Activated B cell treated with CpG ODN at 0.5 μM for 24 hours (primary cell): ENCODE data around the gene JUP. TPM values are rescaled to one million over a fixed set of nuclear protein-coding genes. Genes with fewer than 3 reads are reported as not detected.
"Not testable (repeated sequence)": the region's sequence is repeated elsewhere in the genome, so short reads cannot be mapped to it uniquely, and the experiment has no call there.

Experiments
- ATAC-seq: fragments of 200-7000 bp; cut with Tn5 transposase; one replicate; pipeline ENCODE4 v1.10.0; 2021; ENCODE audit warnings: low read depth, mild to moderate bottlenecking, moderate library complexity
- CTCF ChIA-PET: fragments of 350-600 bp; sonication (Branson Sonifier 250); formaldehyde crosslinking; loops from one replicate; lab custom pipeline; 2021; ENCODE audit warnings: antibody characterized with exemption; lab: Charles Lee
- POLR2A ChIA-PET: fragments of 350-600 bp; sonication (Branson Sonifier 250); formaldehyde crosslinking; loops from one replicate; lab custom pipeline; 2021; ENCODE audit warnings: antibody characterized with exemption; lab: Charles Lee
- DNase-seq: peaks from one replicate; pipeline ENCODE4 v3.0.0; 2022
- H3K27ac Mint-ChIP-seq: one replicate; pipeline ENCODE4 v1.8.0; 2020; ENCODE audit warnings: mixed read lengths
- H3K27me3 Mint-ChIP-seq: one replicate; pipeline ENCODE4 v1.8.0; 2021; ENCODE audit warnings: mixed read lengths
- H3K36me3 Mint-ChIP-seq: one replicate; pipeline ENCODE4 v1.8.0; 2021; ENCODE audit warnings: low read depth, mixed read lengths
- H3K4me1 Mint-ChIP-seq: one replicate; pipeline ENCODE4 v1.8.0; 2021; ENCODE audit warnings: mixed read lengths
- H3K4me3 Mint-ChIP-seq: one replicate; pipeline ENCODE4 v1.8.0; 2020; ENCODE audit warnings: mild to moderate bottlenecking, mixed read lengths
- H3K9me3 Mint-ChIP-seq: one replicate; pipeline ENCODE4 v1.8.0; 2020; ENCODE audit warnings: mixed read lengths
- CTCF ChIP-seq: fragments of 200-600 bp; IDR thresholded peaks from one replicate; pipeline ENCODE4 v1.8.0; 2022; ENCODE audit warnings: antibody characterized with exemption, mild to moderate bottlenecking
- intact Hi-C: fragments of 100-400 bp; cut with micrococcal nuclease; formaldehyde crosslinking; loops from one replicate; pipeline ENCODE4 v1.15.1; 2024
- total RNA-seq: library from RNA; stranded (reverse); gene quantifications from 2 replicates; pipeline ENCODE4 v1.2.3, GENCODE V29; 2022

The JUP gene
- 27.3 and 31.1 TPM in 2 replicates for total RNA-seq

GRCh38 chr17:41786227-41787020, at the start of gene JUP:
TSS of gene JUP (minus strand) at chr17:41786711. CDS start at chr17:41771854, 14,857 bp downstream.
- Mint-ChIP-seq H3K4me1 (peaks cover 57% of the 10 kb centered on the region), H3K36me3 (no peaks in the 10 kb centered on the region), H3K27me3 (no peaks in the 10 kb centered on the region), H3K9me3 (no peaks in the 10 kb centered on the region), H3K27ac (peak within 1 kb of the TSS; percentile 75), H3K4me3 (peak within 1 kb of the TSS; percentile 78)
- no peak for TF ChIP-seq CTCF
- intact Hi-C loops = loop anchor here (1.0 to 10.0 kb wide), 5 partner anchors 15 to 598 kb away; partner anchors contain the start of genes EIF1, KLHL11 and STAT3
- POLR2A ChIA-PET = interaction anchor here (0.5 to 3.0 kb wide), 17 partner anchors 8 to 231 kb away, joined by 3 to 27 read pairs (median 4); partner anchors contain the start of genes ACLY, DNAJC7, EIF1 and HAP1
- CTCF ChIA-PET = interaction anchor here (1.0 to 3.1 kb wide), 7 partner anchors 9 to 180 kb away, joined by 3 to 17 read pairs (median 7); partner anchors contain the start of genes FKBP10 and P3H4
- ATAC-seq = peak; percentile 94
- DNase-seq = peak; percentile 98

GRCh38 chr17:41835800-41836549, 49.5 kb upstream of the JUP start, which contains the start of gene NT5C3B:
TSS of gene NT5C3B (minus strand) at chr17:41836232. CDS start at chr17:41836193, 39 bp downstream.
- ATAC-seq (peak; percentile 87), DNase-seq (peak; percentile 65)
- Mint-ChIP-seq H3K9me3 (no peaks in the 10 kb centered on the region), H3K27ac (peak within 1 kb of the TSS; percentile 41), H3K36me3 (peaks cover 13% of the 10 kb centered on the region), H3K4me1 (peaks cover 13% of the 10 kb centered on the region), H3K4me3 (peak within 1 kb of the TSS; percentile 87), H3K27me3 (no peaks in the 10 kb centered on the region)
- TF ChIP-seq CTCF = no peak
- intact Hi-C loops = no loop called here
- CTCF ChIA-PET = interaction anchor here (0.7 kb wide), 1 partner anchor 26 kb away, joined by 3 read pairs; no protein-coding TSS in a partner anchor
- POLR2A ChIA-PET = interaction anchor here (1.3 to 2.7 kb wide), 3 partner anchors 29 to 147 kb away, joined by 4 to 10 read pairs (median 4); partner anchors contain the start of genes EIF1, JUP and KLHL11

- POLR2A ChIA-PET = interaction anchor here (1.3 to 2.7 kb wide), 3 partner anchors 30 to 146 kb away, joined by 4 to 10 read pairs (median 4); partner anchors contain the start of genes EIF1, JUP and KLHL11
- intact Hi-C loops = no loop called here
- H3K4me3 Mint-ChIP-seq = peak overlapping the region; percentile 87
- H3K4me1 Mint-ChIP-seq = peaks cover 13% of the 10 kb centered on the region
- ATAC-seq (peak; percentile 50), DNase-seq (no peak)
- no peaks in the 10 kb centered on the region for H3K9me3 Mint-ChIP-seq
- H3K27me3 Mint-ChIP-seq = no peaks in the 10 kb centered on the region
- no peak for TF ChIP-seq CTCF
- H3K27ac Mint-ChIP-seq = no peak overlapping the region
- CTCF ChIA-PET = interaction anchor here (0.7 kb wide), 1 partner anchor 26 kb away, joined by 3 read pairs; no protein-coding TSS in a partner anchor
- H3K36me3 Mint-ChIP-seq = peaks cover 19% of the 10 kb centered on the region
Observed at GRCh38 chr17:41835214-41835799, 48.8 kb upstream of the JUP start.

- H3K36me3 Mint-ChIP-seq = peaks cover 55% of the 10 kb centered on the region
- H3K9me3 Mint-ChIP-seq, intact Hi-C loops, H3K4me1 Mint-ChIP-seq, DNase-seq, H3K27me3 Mint-ChIP-seq, POLR2A ChIA-PET, H3K4me3 Mint-ChIP-seq, ATAC-seq, H3K27ac Mint-ChIP-seq: not testable (repeated sequence)
- CTCF ChIA-PET = interaction anchor here (1.4 kb wide), 1 partner anchor 19 kb away, joined by 3 read pairs; no protein-coding TSS in a partner anchor
Observed at GRCh38 chr17:41829961-41830360, 43.5 kb upstream of the JUP start.

GRCh38 chr17:41825175-41825845, 38.8 kb upstream of the JUP start:
- Mint-ChIP-seq H3K9me3 (no peaks in the 10 kb centered on the region), H3K27me3 (no peaks in the 10 kb centered on the region), H3K4me3 (no peak overlapping the region), H3K4me1 (no peaks in the 10 kb centered on the region), H3K36me3 (peaks cover 42% of the 10 kb centered on the region), H3K27ac (no peak overlapping the region)
- ChIA-PET CTCF (no interaction called here), POLR2A (no interaction called here)
- DNase-seq (no peak), ATAC-seq (no peak)
- intact Hi-C loops = no loop called here
- no peak for TF ChIP-seq CTCF
